ENCODE data around the gene FAM199X. TPM values are rescaled to one million over a fixed set of nuclear protein-coding genes. Genes with fewer than 3 reads are reported as not detected.

FAM199X gene
- total and polyA plus RNA-seq, 2 of the 8 experiments (the other 6 are each of a cell fraction or from before 2014, with no cell fraction given), result 3.1 to 14.9 TPM

- TF ChIP-seq MAX (IDR thresholded peaks at IDR 0.05), result no peak
- TF ChIP-seq HDAC6 (IDR thresholded peaks at IDR 0.05; ENCODE audit: low read depth, low read length), result no peak
- TF ChIP-seq TAF7 (optimal IDR thresholded peaks at IDR 0.05; ENCODE audit: borderline replicate concordance, low read depth, low read length), result no peak
- TF ChIP-seq SAP30 (IDR thresholded peaks at IDR 0.05; ENCODE audit: insufficient read depth, insufficient replicate concordance, low read length), result no peak
- TF ChIP-seq CHD1 (IDR thresholded peaks at IDR 0.05; ENCODE audit: low read depth, low read length), result no peak
- TF ChIP-seq SIX5 (IDR thresholded peaks at IDR 0.05; ENCODE audit: low read depth, low read length), result no peak
Measured at GRCh38 chrX:104141087-104141760, 25.0 kb upstream of the FAM199X start (continued).

Measured in H1 (cell line).